HUES48 (cell line): ENCODE results near the gene GSK3B.
"Not testable (repeated sequence)": the region's sequence is repeated elsewhere in the genome, so short reads cannot be mapped to it uniquely, and the experiment has no call there.

Experiments used
- H3K27ac ChIP-seq: one replicate; pipeline ENCODE4 v1.7.0; 2013; ENCODE audit warnings: low read depth, low read length, inconsistent platforms
- H3K27me3 ChIP-seq: 2 replicates; pipeline ENCODE4 v1.6.1; 2013; ENCODE audit warnings: mild to moderate bottlenecking, low read length; ENCODE audit not compliant: control insufficient read depth, insufficient read depth
- H3K36me3 ChIP-seq: 2 replicates; pipeline ENCODE4 v1.6.1; 2013; ENCODE audit warnings: low read length; ENCODE audit not compliant: control insufficient read depth, insufficient read depth
- H3K4me1 ChIP-seq: 2 replicates; pipeline ENCODE4 v1.6.1; 2013; ENCODE audit warnings: mild to moderate bottlenecking, low read length; ENCODE audit not compliant: control insufficient read depth, insufficient read depth
- H3K4me3 ChIP-seq: 2 replicates; pipeline ENCODE4 v1.5.1; 2013; ENCODE audit warnings: mild to moderate bottlenecking, low read depth, low read length
- H3K9ac ChIP-seq: 2 replicates; pipeline ENCODE4 v1.6.1; 2013; ENCODE audit warnings: mild to moderate bottlenecking, low read depth, low read length, moderate library complexity
- H3K9me3 ChIP-seq: 2 replicates; pipeline ENCODE4 v1.6.1; 2013; ENCODE audit warnings: low read length; ENCODE audit not compliant: control insufficient read depth, insufficient read depth

Gene GSK3B

DNA sequence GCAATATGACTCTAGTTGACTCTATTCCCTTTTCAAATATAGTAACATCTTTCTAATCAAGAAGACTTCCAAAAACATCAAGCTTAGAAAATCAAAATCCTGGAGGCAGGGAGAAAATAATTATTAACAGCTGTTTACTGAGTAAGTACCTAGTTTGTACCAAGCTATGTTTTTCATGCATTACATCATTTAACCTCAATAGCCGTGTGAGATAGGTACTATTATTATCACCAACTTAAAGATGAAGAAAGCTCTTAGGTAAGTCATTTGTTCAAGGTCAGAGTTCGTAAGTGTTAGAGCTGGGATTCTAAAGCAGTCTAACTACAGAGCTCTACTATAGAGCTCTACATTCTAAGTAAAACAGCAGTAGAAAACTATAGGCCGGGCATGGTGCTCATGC is 41.6 kb downstream of the GSK3B start:
- Histone ChIP-seq H3K4me3 (no peak overlapping the region), H3K4me1 (peaks cover 13% of the 10 kb centered on the region; the same call in 1 of the 2 replicates), H3K9ac (no peak overlapping the region), H3K27ac (no peak overlapping the region), H3K9me3 (no peaks in the 10 kb centered on the region), H3K36me3 (no peaks in the 10 kb centered on the region), H3K27me3 (no peaks in the 10 kb centered on the region)

DNA sequence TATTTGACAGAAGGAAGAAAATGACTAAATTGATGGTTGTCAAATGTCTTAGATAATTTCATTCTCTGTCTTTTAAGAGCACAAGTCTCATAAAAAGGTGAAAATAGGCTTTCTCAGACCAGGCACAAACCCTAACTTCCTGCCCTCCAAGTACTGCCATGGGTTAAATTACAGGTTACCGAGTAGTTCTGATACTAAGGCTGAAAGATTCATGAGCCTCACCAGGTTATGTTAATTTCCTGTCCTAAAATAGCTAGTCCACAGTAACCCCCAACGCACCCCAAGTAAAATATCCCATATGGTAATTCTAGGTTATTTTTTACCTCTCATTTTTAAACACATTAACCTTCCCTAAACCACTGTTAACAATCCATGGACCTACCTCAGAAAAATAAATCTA is 42.0 kb downstream of the GSK3B start:
- Histone ChIP-seq H3K27ac (no peak overlapping the region), H3K9me3 (peaks cover 2% of the 10 kb centered on the region; the same call in 1 of the 2 replicates), H3K4me3 (no peak overlapping the region), H3K36me3 (no peaks in the 10 kb centered on the region), H3K9ac (no peak overlapping the region), H3K27me3 (no peaks in the 10 kb centered on the region), H3K4me1 (peaks cover 13% of the 10 kb centered on the region; the same call in 1 of the 2 replicates)

DNA sequence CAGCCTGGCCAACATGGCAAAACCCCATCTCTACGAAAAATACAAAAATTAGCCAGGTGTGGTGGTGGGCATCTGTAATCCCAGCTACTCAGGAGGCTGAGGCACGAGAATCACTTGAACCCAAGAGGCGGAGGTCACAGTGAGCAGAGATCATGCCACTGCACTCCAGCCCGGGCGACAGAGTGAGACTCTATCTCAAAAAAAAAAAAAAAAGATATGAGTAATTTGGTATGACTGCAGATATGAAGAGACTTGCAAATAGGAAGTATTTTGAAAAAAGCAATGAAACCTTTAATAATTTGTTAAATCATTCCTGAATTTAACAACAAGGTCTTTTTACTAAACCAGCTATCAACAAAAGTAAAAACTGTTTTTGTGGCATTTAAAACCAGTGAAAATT is 42.7 kb downstream of the GSK3B start:
- not testable (repeated sequence) for H3K9me3 ChIP-seq, H3K36me3 ChIP-seq, H3K9ac ChIP-seq, H3K4me3 ChIP-seq, H3K27me3 ChIP-seq, H3K27ac ChIP-seq
- peaks cover 13% of the 10 kb centered on the region; the same call in 1 of the 2 replicates for H3K4me1 ChIP-seq

DNA sequence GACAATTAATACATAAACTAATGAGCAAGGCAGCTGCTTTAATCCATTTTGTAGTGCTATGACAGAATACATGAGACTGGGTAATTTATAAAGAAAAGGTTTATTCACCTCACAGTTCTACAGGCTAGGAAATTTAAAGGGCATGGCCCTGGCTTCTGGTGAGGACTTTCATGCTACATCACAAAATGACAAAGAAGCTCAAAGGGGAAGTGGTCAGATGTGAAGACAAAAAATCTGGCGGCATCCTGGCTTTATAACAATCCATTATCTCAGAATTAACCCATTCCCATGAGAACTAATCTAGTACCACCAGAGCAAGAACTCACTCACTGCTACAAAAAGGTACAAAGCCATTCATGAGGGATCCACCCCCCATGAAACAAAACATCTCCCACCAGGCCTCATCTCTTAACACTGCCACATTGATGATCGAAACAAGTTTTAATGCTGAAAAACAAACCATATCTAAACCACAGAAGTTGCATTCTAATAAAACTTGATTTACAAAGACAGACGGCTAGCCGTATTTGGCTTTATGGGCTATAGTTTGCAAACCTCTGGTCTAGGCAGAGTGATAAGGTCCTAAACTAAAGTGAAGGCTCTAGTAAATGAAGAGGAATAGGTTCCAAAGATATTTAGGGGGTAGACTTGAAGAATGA is 44.2 kb downstream of the GSK3B start:
- Histone ChIP-seq H3K9me3 (peaks cover 4% of the 10 kb centered on the region; the same call in 1 of the 2 replicates), H3K4me1 (peaks cover 13% of the 10 kb centered on the region; the same call in 1 of the 2 replicates), H3K27me3 (no peaks in the 10 kb centered on the region), H3K4me3 (no peak overlapping the region), H3K27ac (no peak overlapping the region), H3K36me3 (no peaks in the 10 kb centered on the region), H3K9ac (no peak overlapping the region)

DNA sequence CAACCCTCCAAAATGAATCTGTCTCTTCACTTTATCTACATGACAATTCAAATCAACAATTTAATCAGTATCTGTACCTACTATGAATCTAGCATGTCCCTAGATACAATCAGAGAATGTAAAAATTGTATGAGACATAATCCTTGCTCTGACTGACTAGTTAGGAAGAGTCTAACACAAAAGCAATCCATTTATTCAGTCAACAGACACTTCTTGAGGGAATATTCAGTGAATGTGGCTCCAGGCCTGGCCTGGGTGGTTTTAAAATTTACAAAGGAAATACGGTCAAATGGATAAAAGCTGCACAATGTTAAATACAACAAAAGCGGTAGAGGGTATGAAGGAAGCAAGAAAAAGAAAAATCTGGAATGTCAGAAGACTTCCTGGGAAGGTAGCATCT is 45.2 kb downstream of the GSK3B start:
- H3K9ac ChIP-seq: no peak overlapping the region

DNA sequence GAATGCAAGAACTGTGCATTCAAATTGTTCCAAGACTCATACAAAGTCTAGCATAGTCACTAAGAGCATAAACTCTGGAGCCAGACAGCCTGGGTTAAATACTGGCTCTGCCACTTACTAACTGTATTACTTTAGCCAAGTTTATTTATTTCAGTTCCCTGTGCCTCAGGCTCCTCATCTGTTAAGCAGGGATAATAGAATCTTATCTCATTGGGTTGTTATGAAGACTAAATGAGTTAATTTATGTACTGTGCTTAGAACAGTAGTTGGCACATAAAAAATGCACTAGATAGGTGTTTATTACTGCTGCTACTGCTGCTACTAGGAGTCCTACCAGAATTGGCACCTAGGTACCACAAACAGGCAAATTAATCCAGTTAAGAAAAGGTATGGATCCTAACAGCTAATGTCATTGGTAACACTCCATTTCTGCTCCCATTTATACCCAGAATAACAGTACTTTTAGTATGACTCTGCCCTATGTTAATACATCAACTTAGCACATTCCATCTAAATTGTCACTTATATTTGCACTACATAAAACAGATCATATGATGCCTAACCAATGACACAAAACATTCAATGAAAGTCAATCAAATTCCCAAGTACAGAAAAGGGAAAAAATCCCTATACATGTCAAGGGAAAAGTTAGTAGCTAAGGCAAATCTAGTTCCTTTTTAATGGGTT is 45.7 kb downstream of the GSK3B start:
- Histone ChIP-seq H3K9me3 (peaks cover 4% of the 10 kb centered on the region; the same call in 1 of the 2 replicates), H3K27me3 (no peaks in the 10 kb centered on the region), H3K9ac (no peak overlapping the region), H3K4me3 (no peak overlapping the region), H3K27ac (no peak overlapping the region), H3K4me1 (peaks cover 13% of the 10 kb centered on the region; the same call in 1 of the 2 replicates), H3K36me3 (no peaks in the 10 kb centered on the region)

More for the DNA sequence above, 45.2 kb downstream of the GSK3B start:
- Histone ChIP-seq H3K9me3 (peaks cover 4% of the 10 kb centered on the region; the same call in 1 of the 2 replicates), H3K36me3 (no peaks in the 10 kb centered on the region), H3K4me1 (peaks cover 13% of the 10 kb centered on the region; the same call in 1 of the 2 replicates), H3K27ac (no peak overlapping the region), H3K27me3 (no peaks in the 10 kb centered on the region), H3K4me3 (no peak overlapping the region)

DNA sequence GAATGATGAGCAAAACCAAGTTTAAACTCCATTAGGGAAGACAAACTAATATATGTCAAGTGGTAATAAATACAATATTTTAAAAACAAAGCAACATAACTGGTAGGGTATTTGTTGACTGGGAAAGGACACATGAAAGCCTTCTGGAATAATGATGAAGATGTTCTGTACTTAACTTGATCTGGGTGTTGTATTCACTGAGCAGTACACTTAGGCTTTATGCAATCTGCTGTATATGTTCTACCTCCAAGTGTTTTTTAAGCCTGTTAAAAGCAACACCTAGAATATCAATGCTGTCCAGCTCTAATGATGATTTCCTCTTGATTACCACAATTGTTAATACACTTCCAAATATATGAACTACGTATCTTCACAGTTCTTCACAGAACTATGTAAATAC is 46.6 kb downstream of the GSK3B start:
- peaks cover 4% of the 10 kb centered on the region; the same call in 1 of the 2 replicates for H3K9me3 ChIP-seq
- no peaks in the 10 kb centered on the region for H3K36me3 ChIP-seq
- no peaks in the 10 kb centered on the region for H3K27me3 ChIP-seq
- H3K4me3 ChIP-seq: no peak overlapping the region
- H3K9ac ChIP-seq: no peak overlapping the region
- no peak overlapping the region for H3K27ac ChIP-seq
- peaks cover 13% of the 10 kb centered on the region; the same call in 1 of the 2 replicates for H3K4me1 ChIP-seq

DNA sequence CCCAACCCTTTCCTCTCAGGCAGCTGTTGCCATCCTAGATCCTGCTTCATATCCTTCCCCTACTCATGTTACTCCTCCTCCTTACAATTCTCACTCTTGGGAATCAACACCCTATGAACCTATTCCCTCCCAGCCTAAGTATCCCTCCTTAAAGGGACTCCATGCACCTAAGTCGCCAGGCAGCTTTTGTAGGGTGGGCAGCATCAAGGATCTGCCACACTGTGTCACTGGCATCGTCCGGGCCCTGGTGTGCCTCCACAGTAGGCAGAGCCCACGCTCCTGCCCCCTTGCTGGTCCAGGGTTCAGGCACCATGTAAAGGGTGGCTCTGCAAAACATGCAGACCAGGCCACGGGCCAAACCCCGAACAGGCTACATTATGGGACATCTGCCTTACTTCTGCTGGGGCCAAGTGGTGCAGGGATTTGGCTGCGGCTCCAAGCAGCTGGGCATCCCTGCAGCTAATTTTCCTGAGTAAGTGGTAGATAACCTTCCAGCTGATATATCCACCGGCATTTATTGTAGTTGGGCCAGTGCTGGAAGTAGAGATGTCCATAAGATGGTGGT is 53.4 kb downstream of the GSK3B start:
- Histone ChIP-seq H3K9ac (no peak overlapping the region), H3K27me3 (no peaks in the 10 kb centered on the region), H3K4me1 (no peaks in the 10 kb centered on the region), H3K9me3 (peaks cover 6% of the 10 kb centered on the region), H3K4me3 (no peak overlapping the region), H3K27ac (no peak overlapping the region), H3K36me3 (peaks cover 4% of the 10 kb centered on the region; the same call in 1 of the 2 replicates)

DNA sequence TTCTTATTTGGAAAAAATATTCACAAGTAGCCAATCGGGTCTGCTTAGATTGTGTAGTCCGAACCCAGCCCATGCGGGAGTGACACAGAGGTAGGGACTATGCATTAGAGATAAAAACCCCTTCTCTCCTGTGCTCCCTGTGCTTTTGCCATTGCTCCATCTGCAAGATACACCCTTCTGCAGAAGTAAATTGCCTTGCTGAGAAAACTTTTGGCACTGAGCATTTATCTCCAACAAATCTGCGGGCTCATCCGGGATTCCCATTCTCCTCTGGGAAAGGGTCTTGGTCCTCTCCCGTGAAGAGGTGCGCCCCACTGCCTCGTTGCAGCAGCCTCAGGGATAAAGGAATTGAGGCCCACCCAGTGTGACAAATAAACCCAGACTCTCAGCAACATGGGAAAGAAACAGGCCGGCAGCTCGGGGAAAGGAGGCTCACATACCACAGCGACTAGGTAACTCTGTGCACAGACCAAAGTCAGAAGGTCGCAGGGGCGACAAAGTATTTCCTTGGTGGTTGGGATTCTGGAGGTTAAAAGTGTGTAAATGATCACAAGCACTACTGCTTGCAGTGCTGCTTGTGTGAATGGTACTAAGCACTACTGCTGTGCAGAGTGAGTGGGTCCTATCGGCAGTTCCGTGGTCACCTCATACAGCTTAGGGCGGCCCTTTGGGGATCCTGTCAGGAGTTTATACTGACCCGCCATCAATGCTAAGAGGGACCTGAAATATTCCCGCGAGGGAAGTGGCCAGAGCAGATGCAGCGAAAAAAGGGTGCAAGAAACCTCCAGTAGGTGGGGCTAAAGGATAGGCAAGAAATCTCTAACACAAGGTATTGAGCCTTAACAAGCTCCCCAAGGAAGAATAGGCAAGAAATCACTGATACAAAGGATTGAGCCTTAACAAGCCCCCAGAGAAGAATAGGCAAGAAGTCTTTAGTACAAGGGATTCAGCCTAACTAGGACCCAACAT is 54.3 kb downstream of the GSK3B start:
- Histone ChIP-seq H3K27me3 (no peaks in the 10 kb centered on the region), H3K9me3 (peaks cover 6% of the 10 kb centered on the region), H3K27ac (no peak overlapping the region), H3K4me1 (no peaks in the 10 kb centered on the region), H3K9ac (no peak overlapping the region), H3K4me3 (no peak overlapping the region), H3K36me3 (peaks cover 4% of the 10 kb centered on the region; the same call in 1 of the 2 replicates)

DNA sequence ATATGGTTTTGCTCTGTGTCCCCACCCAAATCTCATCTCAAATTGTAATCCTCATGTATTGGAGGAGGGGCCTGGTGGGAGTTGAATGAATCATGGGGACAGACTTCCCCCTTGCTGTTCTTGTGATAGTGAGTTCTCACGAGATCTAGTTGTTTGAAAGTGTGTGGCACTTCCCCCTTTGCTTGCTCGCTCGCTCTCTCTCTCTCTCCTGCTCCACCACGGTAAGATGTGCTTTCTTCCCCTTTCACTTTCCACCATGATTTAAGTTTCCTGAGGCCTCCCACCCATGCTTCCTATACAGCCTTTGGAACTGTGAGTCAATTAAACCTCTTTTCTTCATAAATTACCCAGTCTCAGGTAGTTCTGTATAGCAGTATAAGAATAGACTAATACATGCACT is 60.7 kb downstream of the GSK3B start:
- H3K9me3 ChIP-seq: no peaks in the 10 kb centered on the region
- H3K36me3 ChIP-seq: no peaks in the 10 kb centered on the region
- H3K9ac ChIP-seq: no peak overlapping the region
- H3K27ac ChIP-seq: no peak overlapping the region
- H3K4me3 ChIP-seq: no peak overlapping the region
- peaks cover 6% of the 10 kb centered on the region for H3K4me1 ChIP-seq
- H3K27me3 ChIP-seq: no peaks in the 10 kb centered on the region
